Stimulated activated CD8-positive, alpha-beta memory T cell treated with anti-CD3 and anti-CD28 coated beads, Interleukin-7, amount 100 ng/mL, for 24 hours (primary cell): ENCODE data around the gene CLK2.
A peak's percentile ranks its signal among the peaks of the same experiment; 100 is the strongest.

Experiments used
- DNase-seq: peaks from one replicate; pipeline ENCODE4 v3.0.0-alpha.2; 2020; ENCODE audit warnings: low read depth

Gene CLK2

DNA sequence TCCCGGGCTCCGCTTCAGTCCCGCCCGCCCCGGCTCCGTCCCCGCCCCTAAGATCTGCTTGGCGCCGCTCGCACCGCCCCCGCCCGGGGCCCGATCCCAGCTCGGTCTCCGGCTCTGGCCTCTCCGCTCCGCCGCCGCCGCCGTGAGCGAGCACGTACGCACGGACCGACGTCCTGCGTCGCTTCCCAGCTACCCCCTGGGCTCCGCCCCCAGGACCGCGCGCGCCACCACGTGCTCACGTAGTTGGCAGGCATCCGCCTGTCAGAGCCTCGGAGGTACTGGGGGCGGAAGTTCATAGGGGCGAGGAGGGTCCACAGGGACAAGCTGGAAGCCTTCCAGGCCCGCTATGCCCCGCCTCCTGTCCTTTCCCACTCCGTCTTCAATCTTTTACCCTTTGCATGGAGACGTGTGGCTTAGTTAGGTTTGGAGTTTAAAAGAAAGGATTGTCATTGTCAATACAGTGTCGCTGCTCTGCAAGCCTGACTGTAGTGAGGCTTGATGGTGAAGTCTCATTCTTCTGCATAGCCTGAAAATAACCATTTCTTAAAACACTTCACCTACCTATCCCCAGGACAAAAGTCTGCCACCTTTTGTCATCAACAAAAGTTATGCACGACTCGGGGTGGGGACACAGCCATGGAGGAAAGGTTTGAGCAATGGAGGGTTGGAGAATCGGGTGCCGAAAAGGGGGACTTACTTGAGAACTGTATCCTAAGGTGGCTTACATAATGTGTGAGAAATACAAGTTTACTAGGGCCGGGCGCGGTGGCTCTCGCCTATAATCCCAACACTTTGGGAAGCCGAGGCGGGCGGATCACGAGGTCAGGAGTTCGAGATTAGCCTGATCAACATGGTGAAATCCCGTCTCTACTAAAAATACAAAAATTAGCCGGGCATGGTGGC lies at the start of gene CLK2:
Gene CLK2 (minus strand): TSS at position 162 of the 903 bp plus-strand sequence. CDS start 2,527 bp downstream, outside the sequence.
- DNase-seq, result peak; percentile 93

DNA sequence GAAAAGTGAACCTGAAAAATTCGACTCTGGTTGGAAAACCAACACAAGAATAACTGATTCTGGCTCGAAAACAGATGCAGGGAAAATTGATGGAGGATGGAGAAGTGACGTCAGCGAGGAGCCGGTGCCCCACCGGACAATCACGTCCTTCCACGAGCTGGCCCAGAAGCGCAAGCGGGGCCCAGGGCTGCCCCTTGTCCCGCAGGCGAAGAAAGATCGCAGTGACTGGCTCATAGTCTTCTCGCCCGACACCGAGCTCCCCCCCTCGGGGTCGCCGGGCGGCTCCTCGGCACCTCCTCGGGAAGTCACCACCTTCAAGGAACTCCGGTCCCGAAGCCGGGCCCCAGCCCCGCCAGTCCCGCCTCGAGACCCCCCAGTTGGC lies 49.3 kb upstream of the CLK2 start:
- no peak for DNase-seq

DNA sequence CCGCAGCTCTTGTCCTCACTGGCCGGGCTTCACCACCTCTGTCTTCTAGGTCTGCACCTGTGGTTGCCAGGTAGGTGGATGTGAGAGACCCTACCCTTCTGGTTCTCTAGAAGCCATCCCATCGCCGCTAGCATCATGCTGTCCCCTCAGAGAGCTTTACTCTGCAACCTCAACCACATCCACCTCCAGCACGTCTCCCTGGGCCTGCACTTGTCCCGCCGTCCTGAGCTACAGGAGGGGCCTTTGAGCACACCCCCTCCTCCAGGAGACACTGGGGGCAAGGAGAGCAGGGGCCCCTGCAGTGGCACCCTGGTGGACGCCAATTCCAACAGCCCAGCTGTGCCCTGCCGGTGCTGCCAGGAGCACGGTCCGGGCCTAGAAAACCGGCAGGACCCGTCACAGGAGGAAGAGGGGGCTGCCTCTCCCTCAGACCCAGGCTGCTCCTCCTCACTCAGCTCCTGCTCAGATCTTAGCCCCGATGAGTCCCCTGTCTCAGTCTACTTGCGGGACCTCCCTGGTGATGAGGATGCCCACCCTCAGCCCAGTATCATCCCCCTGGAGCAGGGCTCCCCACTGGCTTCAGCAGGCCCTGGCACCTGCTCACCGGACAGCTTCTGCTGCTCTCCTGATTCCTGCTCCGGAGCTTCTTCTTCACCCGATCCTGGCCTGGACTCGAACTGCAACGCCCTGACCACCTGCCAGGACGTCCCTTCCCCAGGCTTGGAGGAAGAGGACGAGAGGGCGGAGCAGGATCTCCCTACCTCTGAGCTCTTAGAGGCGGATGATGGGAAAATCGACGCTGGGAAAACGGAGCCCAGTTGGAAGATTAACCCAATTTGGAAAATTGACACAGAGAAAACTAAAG lies 48.6 kb upstream of the CLK2 start:
- DNase-seq, result no peak

DNA sequence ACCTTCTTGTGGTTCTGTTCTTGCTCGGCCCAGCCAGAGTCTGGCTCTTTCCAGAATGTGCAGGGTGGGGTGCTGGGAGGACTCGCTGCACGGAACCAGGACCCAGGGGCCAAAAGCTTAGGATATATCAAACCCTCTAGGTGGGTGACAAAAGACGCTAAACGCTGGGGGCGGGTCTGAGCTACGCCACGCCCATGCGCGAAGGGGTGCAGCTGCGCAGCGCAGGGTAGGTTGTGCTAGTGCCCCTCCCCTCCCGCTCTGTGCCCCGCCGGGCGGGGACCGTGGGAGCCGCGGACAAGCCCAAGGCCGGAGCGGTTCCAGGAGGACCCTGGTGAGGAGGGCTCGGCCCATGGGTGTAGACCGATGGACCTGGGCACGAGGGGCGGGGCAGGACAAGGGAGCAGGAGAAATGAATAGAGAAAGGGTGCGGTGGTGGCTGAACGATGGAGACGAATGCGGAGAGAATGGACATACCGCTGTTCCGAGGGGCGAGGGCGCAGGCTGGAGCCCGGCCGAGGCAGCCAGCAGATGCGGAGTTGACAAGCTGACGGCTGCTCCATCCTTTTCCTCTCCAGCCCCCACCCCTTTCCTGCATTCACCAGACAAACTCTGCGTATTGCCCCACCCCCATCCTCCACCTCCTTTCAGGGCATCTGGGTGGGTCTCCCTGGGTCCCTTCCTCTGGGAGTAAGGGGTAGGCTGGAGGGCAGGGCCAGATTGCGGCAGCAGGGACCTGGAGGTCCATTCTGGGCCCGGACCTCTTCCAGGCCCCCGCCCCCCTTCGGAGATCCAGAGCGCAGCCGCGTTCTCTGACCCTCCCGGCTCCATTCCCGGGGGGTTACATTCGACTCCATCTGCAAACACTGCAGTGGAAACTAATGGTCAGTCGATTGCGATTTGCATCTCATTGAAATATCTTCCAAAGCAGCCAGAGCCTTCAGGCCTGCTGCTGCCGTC lies 47.6 kb upstream of the CLK2 start, which contains the start of gene RUSC1:
Gene RUSC1 (plus strand): TSS at position 234 of the 957 bp plus-strand sequence. CDS start 880 bp downstream, outside the sequence.
- DNase-seq, result peak; percentile 51

DNA sequence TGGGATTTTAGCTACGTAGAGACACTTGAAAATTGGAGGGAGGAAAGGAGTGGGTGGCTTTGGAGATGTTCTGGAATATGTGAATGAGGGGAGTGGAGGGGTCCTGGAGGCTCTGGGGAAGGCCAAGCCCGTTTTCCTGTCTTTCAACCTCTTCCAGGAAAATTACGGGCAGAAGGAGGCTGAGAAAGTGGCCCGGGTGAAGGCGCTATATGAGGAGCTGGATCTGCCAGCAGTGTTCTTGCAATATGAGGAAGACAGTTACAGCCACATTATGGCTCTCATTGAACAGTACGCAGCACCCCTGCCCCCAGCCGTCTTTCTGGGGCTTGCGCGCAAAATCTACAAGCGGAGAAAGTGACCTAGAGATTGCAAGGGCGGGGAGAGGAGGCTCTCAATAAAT lies 46.9 kb upstream of the CLK2 start:
- no peak for DNase-seq

DNA sequence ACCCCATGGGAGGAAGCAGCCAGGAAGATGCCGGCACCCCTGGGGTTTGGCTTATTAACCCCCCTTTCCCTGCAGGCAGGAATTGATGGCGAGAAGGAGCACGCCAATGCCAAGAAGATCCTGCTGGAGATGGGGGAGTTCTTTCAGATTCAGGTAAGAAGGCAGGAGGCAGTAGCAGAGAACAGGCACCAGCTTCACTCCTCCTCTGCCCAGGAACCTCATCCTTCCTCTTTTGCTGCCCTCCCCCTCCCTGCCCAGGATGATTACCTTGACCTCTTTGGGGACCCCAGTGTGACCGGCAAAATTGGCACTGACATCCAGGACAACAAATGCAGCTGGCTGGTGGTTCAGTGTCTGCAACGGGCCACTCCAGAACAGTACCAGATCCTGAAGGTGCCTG lies 46.2 kb upstream of the CLK2 start:
- no peak for DNase-seq

DNA sequence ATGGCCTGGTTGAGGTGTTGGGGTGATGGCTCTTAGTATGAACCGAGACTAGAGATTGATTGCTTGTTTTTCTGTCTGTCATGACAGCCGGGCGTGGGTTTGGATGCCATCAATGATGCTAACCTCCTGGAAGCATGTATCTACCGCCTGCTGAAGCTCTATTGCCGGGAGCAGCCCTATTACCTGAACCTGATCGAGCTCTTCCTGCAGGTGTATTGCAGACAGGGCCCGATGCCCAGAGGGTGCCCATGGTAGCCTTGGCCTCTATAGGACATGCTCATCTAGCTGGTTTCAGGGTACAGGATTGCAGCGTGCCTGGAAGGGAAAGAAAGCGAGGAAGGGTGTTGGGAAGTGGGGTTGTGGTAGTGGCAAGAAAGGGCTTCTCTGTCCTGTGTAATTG lies 44.8 kb upstream of the CLK2 start:
- DNase-seq, result no peak

DNA sequence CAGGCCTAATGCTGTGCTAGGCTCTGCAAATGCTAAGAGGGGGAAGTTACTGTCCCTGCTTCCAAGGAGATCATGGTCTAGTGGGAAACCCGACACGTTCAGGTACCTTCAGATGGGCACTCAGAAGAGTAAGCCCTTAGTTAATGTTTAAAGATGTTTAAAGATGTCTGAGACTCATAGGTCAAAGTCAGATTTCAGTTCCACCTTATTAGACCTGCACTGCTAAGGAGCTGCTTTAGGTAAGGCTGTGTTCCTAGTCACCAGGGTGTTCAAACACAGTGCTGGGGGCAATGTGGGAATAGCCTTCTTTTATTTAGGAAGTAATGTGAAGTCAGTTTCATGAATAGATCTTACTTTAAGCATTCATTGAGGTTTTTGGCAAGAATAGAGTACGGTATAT lies 43.6 kb upstream of the CLK2 start:
- DNase-seq, result no peak

DNA sequence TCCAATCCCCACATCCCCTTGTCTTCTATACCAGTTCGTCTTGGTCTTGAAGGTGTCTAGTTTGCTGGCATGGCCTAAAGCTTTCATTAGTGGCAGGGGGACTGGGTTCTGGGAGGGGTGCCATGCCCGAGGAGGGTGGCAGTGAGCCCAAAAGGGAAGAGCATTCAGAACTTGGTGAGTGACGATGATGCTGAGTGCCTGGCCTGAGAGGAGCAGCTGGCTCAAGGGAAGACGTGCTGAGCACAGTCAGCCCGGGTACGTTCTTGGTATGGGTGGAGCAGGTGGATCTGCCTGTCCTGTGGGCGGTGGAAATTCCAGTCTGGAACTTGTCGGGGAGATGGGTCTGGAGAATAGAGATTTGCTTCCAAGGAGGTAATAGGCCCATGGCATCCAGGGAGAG lies 40.0 kb upstream of the CLK2 start:
- no peak for DNase-seq

DNA sequence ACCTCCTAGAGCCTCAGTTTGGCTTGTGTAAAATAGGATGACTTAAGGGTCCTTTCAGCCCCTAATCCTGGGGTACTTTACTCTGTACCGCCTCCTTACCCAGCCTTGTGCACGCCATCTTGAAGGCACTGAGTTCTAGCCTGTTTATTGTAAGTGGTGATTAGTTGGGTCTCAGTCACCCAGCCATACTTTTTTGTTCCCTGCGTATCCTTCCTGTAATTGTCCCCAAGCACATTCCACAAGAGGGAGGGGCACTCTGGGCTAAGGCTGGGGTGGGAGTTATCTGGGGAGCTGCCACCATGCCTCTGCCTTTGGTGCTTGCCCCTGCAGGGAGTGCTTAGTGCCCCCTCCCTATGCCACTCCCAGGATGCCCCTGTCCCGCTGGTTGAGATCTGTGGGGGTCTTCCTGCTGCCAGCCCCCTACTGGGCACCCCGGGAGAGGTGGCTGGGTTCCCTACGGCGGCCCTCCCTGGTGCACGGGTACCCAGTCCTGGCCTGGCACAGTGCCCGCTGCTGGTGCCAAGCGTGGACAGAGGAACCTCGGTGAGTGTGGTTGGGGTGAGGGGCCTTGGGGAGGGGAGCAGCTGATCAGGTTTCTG lies 36.2 kb upstream of the CLK2 start:
- no peak for DNase-seq

DNA sequence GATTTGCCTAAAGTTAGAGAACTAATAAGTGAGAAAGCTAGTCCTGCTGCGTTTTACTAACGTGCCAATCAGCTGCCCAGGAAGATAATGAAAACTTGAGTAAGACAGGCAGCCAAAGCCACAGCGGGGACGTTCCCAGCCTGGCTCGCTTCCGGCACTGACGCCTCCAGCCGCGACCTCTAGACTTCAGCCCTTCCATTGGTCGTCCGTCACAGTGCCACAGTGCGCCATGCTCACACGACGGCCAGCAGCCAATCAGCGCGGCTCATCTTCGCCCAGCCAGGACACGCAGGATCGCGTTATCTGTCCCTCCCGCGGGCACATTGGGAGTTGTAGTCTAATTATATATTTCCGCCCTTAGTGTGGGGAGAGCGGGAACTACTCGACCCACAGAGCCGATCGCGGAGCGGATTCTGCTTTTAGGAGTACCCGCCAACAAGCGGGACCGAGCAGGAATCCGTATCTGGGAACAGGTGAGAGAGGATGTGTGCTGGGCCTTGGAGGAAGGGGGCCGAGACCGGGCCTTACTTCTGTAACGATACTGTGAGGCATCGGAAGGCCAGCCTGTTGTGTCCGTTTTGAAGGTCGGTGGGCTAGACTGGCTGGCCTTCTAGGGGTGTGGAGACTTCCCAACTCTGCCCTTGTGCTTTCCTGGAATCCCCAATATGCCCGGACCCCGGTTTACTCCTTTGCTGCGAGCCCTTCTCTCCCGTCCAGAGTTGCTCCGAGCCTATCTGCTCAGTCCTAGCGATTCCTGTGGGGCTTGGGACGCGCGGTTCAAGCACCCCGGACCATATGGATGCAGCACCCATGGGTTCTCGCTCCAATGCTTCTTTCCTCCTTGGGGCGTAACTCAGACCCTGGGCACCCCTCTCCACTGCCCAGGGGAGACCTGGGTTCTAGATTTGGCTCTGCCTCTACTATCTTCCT lies 35.5 kb upstream of the CLK2 start, which contains the start of gene FDPS:
Gene FDPS (plus strand): TSS at position 374 of the 930 bp plus-strand sequence. CDS start 924 bp downstream, outside the sequence.
- DNase-seq, result peak; percentile 91

DNA sequence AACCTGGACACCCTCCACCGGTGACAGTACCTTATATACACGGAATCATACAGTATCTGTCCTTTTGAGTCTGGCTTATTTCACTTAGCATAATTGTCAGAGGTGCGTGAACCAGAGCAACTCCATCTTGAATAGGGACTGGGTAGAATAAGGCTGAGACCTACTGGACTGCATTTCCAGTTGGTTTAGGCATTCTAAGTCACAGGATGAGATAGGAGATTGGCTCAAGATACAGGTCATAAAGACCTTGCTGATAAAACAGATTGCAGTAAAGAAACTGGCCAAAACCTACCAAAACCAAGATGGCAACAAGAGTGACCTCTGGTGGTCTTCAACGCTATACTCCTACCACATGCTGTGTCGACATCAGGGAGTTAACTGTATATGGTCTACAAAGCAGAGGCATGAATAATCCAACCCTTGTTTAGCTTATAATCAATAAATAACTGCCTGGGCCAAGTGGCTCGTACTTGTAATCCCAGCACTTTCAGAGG lies 34.0 kb upstream of the CLK2 start:
- no peak for DNase-seq

DNA sequence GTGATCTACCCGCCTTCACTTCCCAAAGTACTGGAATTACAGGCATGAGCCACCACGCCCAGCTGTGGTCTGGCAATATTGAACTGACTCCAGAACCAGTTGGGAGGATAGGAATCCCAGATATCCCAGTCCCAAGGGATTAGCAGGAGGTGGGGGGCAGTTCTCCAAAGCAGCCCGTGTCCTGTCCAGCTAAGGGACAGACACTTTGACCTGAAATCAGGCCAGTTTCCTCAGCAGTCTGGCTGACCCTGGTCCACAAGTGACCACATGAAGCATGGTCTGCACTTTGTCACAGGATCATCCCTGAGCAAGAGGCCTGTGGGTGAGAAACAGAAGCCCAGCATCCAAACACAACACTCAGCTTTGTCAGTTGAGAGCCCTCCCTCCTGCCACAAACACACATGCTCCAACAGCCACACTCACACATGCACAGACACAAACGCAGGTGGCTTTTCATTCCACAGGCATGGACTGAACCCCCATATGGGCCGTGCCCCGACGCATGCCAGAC lies 32.6 kb upstream of the CLK2 start:
- no peak for DNase-seq

DNA sequence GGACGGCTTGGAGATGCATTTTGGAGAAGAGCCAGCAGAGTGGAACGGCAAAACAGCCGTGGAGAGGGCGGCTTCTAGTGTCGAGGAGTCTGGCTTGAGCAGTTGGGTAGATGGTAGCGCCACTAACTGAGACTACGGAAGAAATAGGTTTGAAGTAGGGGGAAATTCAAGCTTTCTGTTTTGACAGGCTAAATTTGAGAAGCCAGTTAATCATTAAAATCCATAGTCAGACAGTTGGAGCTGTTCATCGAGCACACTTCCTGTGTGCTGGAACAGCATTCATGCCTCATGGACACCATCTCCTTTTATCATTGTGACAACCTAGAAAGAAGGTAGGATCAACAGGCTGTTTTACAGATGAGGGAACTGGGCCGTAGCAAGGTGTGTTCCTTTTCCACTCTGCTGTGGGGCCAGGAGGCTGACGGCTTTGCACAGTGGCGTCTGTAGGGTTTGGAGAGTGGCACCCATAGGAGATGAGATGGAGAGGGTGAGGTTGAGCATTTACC lies 31.3 kb upstream of the CLK2 start:
- no peak for DNase-seq

DNA sequence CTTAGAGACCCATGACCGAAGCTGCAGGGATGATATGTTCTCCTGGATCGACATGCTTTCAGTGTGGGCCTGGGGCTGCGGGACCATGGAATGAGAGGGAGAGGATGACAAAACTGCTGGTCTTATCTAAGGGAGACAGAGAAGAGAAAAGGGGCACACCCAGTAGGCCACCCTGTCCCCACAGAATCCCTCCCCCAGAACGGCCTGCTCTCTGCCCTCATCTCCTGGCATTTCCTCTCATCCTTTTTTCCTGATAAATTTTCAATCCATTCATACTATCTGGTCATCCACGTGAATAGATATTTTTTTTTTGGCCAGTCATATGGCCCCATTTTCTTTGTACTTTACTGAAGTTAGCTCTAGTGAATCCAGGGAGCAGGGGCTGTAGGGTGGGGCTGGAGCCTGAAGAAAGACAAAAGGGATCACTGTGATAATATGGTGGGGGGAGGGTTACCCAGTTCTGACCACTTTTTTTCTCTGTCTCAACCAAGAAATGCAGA lies 28.1 kb upstream of the CLK2 start, which contains the start of gene PKLR:
Gene PKLR (minus strand): TSS at position 97 of the 500 bp plus-strand sequence. CDS start 43 bp downstream, at position 54.
- no peak for DNase-seq

DNA sequence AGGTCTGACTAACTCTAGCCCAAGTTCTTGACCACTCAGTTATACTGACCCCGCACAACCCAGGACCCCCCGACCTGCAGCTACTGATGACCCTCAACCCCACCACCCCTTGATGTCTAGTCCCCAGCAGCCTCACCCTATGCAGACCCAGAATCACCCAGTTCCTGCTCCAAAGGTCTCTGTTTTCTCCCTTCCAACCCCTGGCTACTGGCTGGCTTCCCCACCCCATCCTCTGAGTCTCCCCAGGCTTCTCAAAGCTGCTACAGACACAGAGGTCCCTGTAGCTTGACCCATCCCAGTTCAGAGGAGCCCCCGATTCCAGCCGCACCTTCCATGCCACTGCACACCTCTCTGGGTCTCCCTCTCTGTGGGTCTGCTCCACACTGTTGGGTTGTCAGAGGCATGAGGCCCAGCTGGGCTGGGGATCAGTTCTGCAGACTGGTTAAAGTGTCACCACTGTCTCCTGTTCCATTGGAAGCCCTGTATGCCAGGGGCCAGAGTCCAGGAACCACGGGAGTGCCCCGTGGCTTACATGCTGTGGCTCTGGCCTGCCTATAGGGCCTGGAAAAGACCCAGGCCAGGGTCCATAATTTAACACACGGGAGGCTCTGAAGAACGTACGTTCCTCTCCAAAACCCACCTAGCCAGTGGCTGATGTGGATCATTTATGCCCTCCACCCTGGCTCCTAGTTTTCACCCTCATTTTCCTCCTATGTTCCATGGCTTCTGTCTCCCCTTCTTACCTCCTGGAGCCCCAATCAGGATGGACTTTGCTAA lies 27.4 kb upstream of the CLK2 start:
- no peak for DNase-seq

DNA sequence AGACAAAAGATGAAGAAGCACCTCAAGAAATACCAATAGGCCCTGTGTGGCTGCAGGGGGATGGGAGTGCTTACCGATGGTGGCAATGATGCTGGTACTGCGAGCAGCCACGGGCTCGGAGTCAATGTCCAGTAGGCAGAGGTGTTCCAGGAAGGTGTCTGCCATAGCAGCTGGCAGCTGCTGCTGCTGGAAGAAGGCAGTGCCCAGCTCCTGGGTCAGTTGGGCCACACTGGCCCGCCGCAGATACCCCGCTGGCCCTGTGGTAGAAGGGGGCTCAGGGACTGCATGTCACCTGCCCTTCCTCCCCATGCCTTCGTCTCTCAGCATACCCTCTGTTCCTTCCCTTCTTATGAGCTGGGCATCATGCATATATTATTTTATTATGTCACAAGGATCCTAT lies 26.7 kb upstream of the CLK2 start:
- DNase-seq, result no peak

DNA sequence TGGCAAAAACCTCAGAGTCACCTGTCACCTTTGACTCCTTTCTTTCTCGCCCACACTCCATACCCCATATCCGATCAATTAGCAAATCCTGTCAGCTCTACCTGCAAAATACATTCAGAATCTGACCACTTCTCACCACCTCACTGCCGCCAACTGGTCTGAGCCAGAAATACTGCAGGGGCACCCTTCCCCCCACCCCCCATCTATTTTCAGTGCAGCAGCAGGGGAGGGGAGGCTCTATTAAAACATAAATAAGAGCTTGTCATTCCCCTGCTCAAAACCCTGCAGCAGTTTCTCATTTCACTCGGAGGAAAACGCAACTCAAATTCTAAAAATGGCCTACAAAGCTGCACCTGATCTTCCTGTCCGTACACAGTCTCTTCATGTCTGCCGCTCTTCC lies 24.1 kb upstream of the CLK2 start:
- DNase-seq, result no peak
